Glutamatergic neuron (in vitro differentiated cells): ENCODE data around the gene SCMH1. TPM values are rescaled to one million over a fixed set of nuclear protein-coding genes. Genes with fewer than 3 reads are reported as not detected.
A peak's percentile ranks its signal among the peaks of the same experiment; 100 is the strongest.

Experiments
- DNase-seq: peaks from one replicate; pipeline ENCODE4 v3.0.0; 2022
- H3K27ac Mint-ChIP-seq: one replicate; pipeline ENCODE4 v1.8.0; 2020; ENCODE audit warnings: mild to moderate bottlenecking, mixed read lengths, inconsistent platforms; ENCODE audit not compliant: unreplicated experiment
- H3K27me3 Mint-ChIP-seq: one replicate; pipeline ENCODE4 v1.8.0; 2020; ENCODE audit warnings: mild to moderate bottlenecking, moderate library complexity, mixed read lengths, inconsistent platforms; ENCODE audit not compliant: unreplicated experiment
- H3K36me3 Mint-ChIP-seq: one replicate; pipeline ENCODE4 v1.8.0; 2020; ENCODE audit warnings: mild to moderate bottlenecking, mixed read lengths, inconsistent platforms; ENCODE audit not compliant: unreplicated experiment
- H3K4me1 Mint-ChIP-seq: one replicate; pipeline ENCODE4 v1.8.0; 2020; ENCODE audit warnings: mild to moderate bottlenecking, low read depth, mixed read lengths, inconsistent platforms; ENCODE audit not compliant: unreplicated experiment
- H3K4me3 Mint-ChIP-seq: one replicate; pipeline ENCODE4 v1.8.0; 2020; ENCODE audit warnings: mild to moderate bottlenecking, mixed read lengths, inconsistent platforms; ENCODE audit not compliant: unreplicated experiment
- H3K9me3 Mint-ChIP-seq: one replicate; pipeline ENCODE4 v1.8.0; 2020; ENCODE audit warnings: mild to moderate bottlenecking, moderate library complexity, mixed read lengths, inconsistent platforms; ENCODE audit not compliant: unreplicated experiment
- CTCF ChIP-seq: fragments of 200-600 bp; sonication (generic); IDR thresholded peaks from one replicate; pipeline ENCODE4 v1.5.0; 2021; ENCODE audit not compliant: partially characterized antibody, unreplicated experiment
- total RNA-seq: library from RNA; stranded (reverse); fragmentation: NEBNext Ultra II Directional; extraction: Animal tissue kit (Norgen Biotek cat#: 25700); gene quantifications from one replicate; pipeline ENCODE4 v1.2.1, GENCODE V29; 2021; ENCODE audit not compliant: unreplicated experiment

The SCMH1 gene
- total RNA-seq, 1 donor from 2014 or later, result 17.8 TPM

- Mint-ChIP-seq H3K9me3 (peaks cover 6% of the 10 kb centered on the region), H3K4me3 (peak overlapping the region; percentile 78), H3K36me3 (no peaks in the 10 kb centered on the region), H3K27me3 (no peaks in the 10 kb centered on the region), H3K27ac (peak overlapping the region; percentile 95), H3K4me1 (peaks cover 60% of the 10 kb centered on the region)
- DNase-seq, result no peak
- TF ChIP-seq CTCF, result no peak
Measured at GRCh38 chr1:40986328-40986783, 255.8 kb downstream of the SCMH1 start.

GRCh38 chr1:40985875-40986274 lies 256.2 kb downstream of the SCMH1 start:
- Mint-ChIP-seq H3K9me3 (peaks cover 7% of the 10 kb centered on the region), H3K4me1 (peaks cover 64% of the 10 kb centered on the region), H3K27me3 (peaks cover 1% of the 10 kb centered on the region), H3K4me3 (peak overlapping the region; percentile 78), H3K27ac (peak overlapping the region; percentile 95), H3K36me3 (no peaks in the 10 kb centered on the region)
- DNase-seq, result no peak
- no peak for TF ChIP-seq CTCF

GRCh38 chr1:40985161-40985560 lies 256.9 kb downstream of the SCMH1 start:
- peaks cover 6% of the 10 kb centered on the region for H3K27me3 Mint-ChIP-seq
- H3K27ac Mint-ChIP-seq, result peak overlapping the region; percentile 95
- no peak for TF ChIP-seq CTCF
- H3K9me3 Mint-ChIP-seq, result peaks cover 14% of the 10 kb centered on the region
- no peak for DNase-seq
- H3K36me3 Mint-ChIP-seq, result no peaks in the 10 kb centered on the region
- peaks cover 63% of the 10 kb centered on the region for H3K4me1 Mint-ChIP-seq
- peak overlapping the region; percentile 78 for H3K4me3 Mint-ChIP-seq

- H3K9me3 Mint-ChIP-seq, result peaks cover 14% of the 10 kb centered on the region
- H3K36me3 Mint-ChIP-seq, result no peaks in the 10 kb centered on the region
- H3K27me3 Mint-ChIP-seq, result peaks cover 6% of the 10 kb centered on the region
- no peak for TF ChIP-seq CTCF
- H3K4me1 Mint-ChIP-seq, result peaks cover 63% of the 10 kb centered on the region
- no peak for DNase-seq
- peak overlapping the region; percentile 95 for H3K27ac Mint-ChIP-seq
- peak overlapping the region; percentile 47 for H3K4me3 Mint-ChIP-seq
Measured at GRCh38 chr1:40984531-40984930, 257.6 kb downstream of the SCMH1 start.

- H3K27ac Mint-ChIP-seq, result peak overlapping the region; percentile 95
- no peak for TF ChIP-seq CTCF
- peaks cover 14% of the 10 kb centered on the region for H3K9me3 Mint-ChIP-seq
- peaks cover 6% of the 10 kb centered on the region for H3K27me3 Mint-ChIP-seq
- H3K36me3 Mint-ChIP-seq, result no peaks in the 10 kb centered on the region
- DNase-seq, result no peak
- peak overlapping the region; percentile 47 for H3K4me3 Mint-ChIP-seq
- peaks cover 63% of the 10 kb centered on the region for H3K4me1 Mint-ChIP-seq
Measured at GRCh38 chr1:40984066-40984465, 258.0 kb downstream of the SCMH1 start.
